ENCODE data around the gene CREB5. TPM values are rescaled to one million over a fixed set of nuclear protein-coding genes. Genes with fewer than 3 reads are reported as not detected.

The CREB5 gene, protein sequence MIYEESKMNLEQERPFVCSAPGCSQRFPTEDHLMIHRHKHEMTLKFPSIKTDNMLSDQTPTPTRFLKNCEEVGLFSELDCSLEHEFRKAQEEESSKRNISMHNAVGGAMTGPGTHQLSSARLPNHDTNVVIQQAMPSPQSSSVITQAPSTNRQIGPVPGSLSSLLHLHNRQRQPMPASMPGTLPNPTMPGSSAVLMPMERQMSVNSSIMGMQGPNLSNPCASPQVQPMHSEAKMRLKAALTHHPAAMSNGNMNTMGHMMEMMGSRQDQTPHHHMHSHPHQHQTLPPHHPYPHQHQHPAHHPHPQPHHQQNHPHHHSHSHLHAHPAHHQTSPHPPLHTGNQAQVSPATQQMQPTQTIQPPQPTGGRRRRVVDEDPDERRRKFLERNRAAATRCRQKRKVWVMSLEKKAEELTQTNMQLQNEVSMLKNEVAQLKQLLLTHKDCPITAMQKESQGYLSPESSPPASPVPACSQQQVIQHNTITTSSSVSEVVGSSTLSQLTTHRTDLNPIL
- 1.4 and 2.3 TPM in 2 replicates for total RNA-seq

DNA sequence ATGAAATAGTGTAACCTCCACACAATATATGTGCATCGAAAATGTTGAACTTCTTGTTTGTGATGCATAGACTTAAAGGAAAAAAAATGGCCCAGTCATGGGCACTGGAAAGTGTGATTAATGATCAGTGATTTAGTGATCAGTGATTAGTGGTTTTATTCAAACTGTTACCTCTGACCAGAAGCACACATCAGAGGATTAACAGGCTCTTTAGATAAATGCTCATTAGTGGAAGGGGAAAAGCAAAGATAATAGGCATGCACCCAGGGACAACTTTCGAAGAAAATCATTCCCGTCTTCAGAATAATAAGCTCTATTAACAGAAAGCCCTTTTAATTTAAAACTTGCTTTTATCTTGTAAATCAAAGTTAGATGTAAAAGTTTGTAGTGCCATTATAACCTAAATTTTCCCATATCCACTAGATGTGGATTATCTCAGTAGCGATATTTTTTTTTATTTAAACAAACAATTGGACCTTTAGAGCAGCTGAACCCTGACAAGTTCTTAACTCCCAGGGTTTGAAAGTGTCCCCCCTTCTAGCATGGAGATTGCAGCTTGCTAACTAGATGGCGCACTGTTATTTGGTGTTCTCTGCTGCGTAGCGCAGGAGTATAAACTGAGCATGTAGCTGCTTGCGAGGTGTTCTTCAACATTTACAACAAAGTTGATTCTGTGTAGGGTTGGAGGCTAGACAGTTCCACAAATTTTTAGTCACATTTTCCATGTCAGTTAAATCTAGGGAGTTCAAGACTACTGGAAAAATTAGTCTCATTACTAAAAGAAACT lies at the start of gene CREB5:
Gene CREB5, plus strand, starts transcription at position 643 of the 787 bp plus-strand sequence. CDS start 397 bp downstream, outside the sequence.

Other genes with a start within 250 kb of the CREB5 start
- 20.2 and 21.3 TPM in 2 replicates for gene JAZF1, start 231.7 kb upstream of the CREB5 start, total RNA-seq